ENCODE measurements around the gene SETBP1. TPM values are rescaled to one million over a fixed set of nuclear protein-coding genes. Genes with fewer than 3 reads are reported as not detected.

SETBP1 gene
- total RNA-seq, 4 donors from 2014 or later: 26.2 to 40.8 (median 33.6) TPM

DNA sequence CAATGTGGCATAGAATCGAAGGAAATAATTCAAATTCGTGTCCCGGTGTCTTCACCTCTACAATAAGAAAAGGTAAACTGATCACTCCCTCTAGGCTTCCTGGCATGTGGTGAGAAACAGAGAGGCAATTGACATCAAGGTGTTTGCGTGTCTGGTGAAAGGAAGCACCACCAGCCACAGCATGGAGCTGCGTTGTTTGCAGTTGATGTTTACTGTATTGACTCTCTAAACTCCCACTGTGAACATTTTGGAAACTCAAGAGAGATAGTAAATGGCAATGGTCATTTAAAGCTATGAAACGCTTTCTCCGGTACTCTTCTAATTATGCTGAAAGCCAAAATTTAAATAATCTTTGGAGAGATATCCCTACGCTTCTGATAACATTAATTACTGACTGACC, 82.6 kb downstream of the SETBP1 start:
- H3K27ac ChIP-seq: no peak overlapping the region
- no peaks in the 10 kb centered on the region for H3K9me3 ChIP-seq
- WGBS, 2 donors: 93 to 96% methylated on average over 8 of the region's 8 CpGs
- H3K27me3 ChIP-seq: no peaks in the 10 kb centered on the region
- DNase-seq (ENCODE audit: low spot score in 2 of 2): no peak
- no peaks in the 10 kb centered on the region for H3K36me3 ChIP-seq
- TF ChIP-seq EP300 (IDR thresholded peaks at IDR 0.05) (no peak), POLR2A (IDR thresholded peaks at IDR 0.05) (no peak)
- TF ChIP-seq, protein P1, sequence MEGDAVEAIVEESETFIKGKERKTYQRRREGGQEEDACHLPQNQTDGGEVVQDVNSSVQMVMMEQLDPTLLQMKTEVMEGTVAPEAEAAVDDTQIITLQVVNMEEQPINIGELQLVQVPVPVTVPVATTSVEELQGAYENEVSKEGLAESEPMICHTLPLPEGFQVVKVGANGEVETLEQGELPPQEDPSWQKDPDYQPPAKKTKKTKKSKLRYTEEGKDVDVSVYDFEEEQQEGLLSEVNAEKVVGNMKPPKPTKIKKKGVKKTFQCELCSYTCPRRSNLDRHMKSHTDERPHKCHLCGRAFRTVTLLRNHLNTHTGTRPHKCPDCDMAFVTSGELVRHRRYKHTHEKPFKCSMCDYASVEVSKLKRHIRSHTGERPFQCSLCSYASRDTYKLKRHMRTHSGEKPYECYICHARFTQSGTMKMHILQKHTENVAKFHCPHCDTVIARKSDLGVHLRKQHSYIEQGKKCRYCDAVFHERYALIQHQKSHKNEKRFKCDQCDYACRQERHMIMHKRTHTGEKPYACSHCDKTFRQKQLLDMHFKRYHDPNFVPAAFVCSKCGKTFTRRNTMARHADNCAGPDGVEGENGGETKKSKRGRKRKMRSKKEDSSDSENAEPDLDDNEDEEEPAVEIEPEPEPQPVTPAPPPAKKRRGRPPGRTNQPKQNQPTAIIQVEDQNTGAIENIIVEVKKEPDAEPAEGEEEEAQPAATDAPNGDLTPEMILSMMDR (IDR thresholded peaks at IDR 0.05): no peak
- H3K4me1 ChIP-seq: peaks cover 0 to 32% (median 12%) of the 10 kb centered on the region in 4 donors
- H3K4me3 ChIP-seq: no peak overlapping the region

DNA sequence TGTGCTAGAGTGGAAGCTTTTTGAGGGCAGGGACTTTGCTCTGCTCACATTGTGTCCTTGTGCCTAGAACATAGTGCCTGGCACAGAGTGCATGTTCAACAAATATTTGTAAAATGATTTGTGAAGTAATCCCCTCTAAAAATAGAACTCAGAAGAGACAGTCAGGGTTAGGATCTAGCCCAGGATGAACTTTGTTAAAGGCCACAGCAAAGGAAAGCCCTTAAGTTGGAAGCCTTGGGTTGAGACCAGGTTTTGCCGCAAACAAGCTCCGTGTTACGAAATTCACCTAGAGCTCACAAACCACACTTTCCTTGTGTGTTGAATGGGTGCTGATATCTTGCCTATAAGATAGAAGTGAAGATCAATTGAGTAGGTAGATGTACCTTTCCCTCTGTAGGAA, 84.2 kb downstream of the SETBP1 start:
- Histone ChIP-seq H3K4me3 (no peak overlapping the region), H3K9me3 (no peaks in the 10 kb centered on the region), H3K27me3 (no peaks in the 10 kb centered on the region), H3K27ac (peak overlapping the region in 1 of 4 donors; percentile 28), H3K4me1 (peaks cover 0 to 29% (median 12%) of the 10 kb centered on the region in 4 donors), H3K36me3 (no peaks in the 10 kb centered on the region)
- no peak for DNase-seq (ENCODE audit: low spot score in 2 of 2)
- TF ChIP-seq, protein P1 (IDR thresholded peaks at IDR 0.05): no peak
- TF ChIP-seq POLR2A (IDR thresholded peaks at IDR 0.05) (no peak), EP300 (IDR thresholded peaks at IDR 0.05) (no peak)
- WGBS, 2 donors: 94 to 96% methylated on average over 3 of the region's 3 CpGs

DNA sequence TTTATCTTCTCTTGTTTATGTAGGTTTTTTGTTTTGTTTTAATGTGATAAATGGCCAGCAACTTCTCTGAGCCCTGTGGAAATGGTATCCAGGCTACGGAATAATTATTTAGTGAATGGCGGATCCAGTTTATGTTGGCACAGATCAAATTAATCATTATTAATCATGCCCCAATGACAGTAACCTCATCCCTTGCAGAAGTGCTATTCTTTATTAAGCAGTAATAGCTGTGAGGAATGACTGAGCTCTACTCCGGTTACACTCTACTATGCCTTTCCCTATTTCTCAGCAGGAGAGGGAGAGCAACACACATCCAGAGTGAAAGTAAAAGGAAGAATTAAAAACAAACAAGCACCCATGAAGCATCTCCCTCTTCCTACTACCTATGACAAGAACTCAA, 84.8 kb downstream of the SETBP1 start:
- TF ChIP-seq, protein P1 (IDR thresholded peaks at IDR 0.05): no peak
- no peak for TF ChIP-seq POLR2A (IDR thresholded peaks at IDR 0.05)
- no peak for TF ChIP-seq EP300 (IDR thresholded peaks at IDR 0.05)
- Histone ChIP-seq H3K4me3 (no peak overlapping the region), H3K9me3 (no peaks in the 10 kb centered on the region), H3K4me1 (peaks cover 0 to 29% (median 10%) of the 10 kb centered on the region in 4 donors), H3K36me3 (no peaks in the 10 kb centered on the region), H3K27ac (no peak overlapping the region), H3K27me3 (no peaks in the 10 kb centered on the region)
- DNase-seq (ENCODE audit: low spot score in 2 of 2): no peak
- 70 to 71% methylated on average over 3 of the region's 3 CpGs for WGBS, 2 donors

DNA sequence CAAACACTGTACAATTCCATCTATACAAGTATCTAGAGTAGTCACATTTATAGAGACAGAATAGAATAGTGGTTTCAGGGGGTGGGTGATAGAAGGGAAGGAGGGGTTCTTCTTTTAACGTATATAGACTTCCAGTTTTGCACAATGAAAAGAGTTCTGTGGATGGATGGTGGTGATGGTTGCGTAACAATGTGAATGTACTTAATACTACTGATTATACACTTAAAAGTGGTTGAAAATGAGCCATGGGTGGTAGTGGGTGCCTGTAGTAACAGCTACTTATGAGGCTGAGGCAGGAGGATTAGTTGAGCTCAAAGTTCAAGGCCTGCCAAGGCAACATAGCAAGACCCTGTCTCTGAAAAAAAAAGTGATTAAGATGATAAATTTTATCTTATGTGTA, 85.8 kb downstream of the SETBP1 start:
- TF ChIP-seq, protein P1 (IDR thresholded peaks at IDR 0.05): no peak
- no peak for TF ChIP-seq EP300 (IDR thresholded peaks at IDR 0.05)
- no peak for TF ChIP-seq POLR2A (IDR thresholded peaks at IDR 0.05)
- WGBS, 2 donors: 78 to 85% methylated on average over 2 of the region's 2 CpGs
- DNase-seq (ENCODE audit: low spot score in 2 of 2): no peak
- Histone ChIP-seq H3K36me3 (no peaks in the 10 kb centered on the region), H3K4me1 (peaks cover 0 to 36% (median 13%) of the 10 kb centered on the region in 4 donors), H3K27ac (no peak overlapping the region), H3K4me3 (no peak overlapping the region), H3K9me3 (no peaks in the 10 kb centered on the region), H3K27me3 (no peaks in the 10 kb centered on the region)

DNA sequence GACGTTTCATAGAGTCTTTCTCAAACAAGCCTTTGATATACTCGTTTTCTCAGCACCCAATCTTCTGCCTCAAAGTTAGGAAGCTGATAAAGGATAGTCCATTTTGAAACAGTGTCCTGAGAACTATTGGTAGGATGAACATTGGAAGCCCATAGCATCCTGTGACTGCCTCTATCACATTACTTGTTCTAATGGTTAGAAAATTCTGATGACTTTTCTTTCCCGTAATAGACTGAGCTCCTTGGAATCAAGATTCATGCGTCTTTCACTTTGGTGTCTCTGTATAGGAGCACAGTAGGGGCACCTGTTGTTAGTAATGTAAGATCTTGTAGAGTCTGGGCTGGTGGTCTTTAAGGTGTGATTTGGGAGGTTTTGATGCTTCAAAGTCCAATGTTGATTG, 87.1 kb downstream of the SETBP1 start:
- no peak for TF ChIP-seq EP300 (IDR thresholded peaks at IDR 0.05)
- no peak for TF ChIP-seq POLR2A (IDR thresholded peaks at IDR 0.05)
- TF ChIP-seq, protein P1 (IDR thresholded peaks at IDR 0.05): no peak
- H3K9me3 ChIP-seq: no peaks in the 10 kb centered on the region
- no peak for DNase-seq (ENCODE audit: low spot score in 2 of 2)
- H3K36me3 ChIP-seq: no peaks in the 10 kb centered on the region
- H3K4me1 ChIP-seq: peaks cover 0 to 40% (median 20%) of the 10 kb centered on the region in 4 donors
- H3K4me3 ChIP-seq: no peak overlapping the region
- no peak overlapping the region for H3K27ac ChIP-seq
- 91 to 93% methylated on average over 4 of the region's 4 CpGs for WGBS, 2 donors
- H3K27me3 ChIP-seq: no peaks in the 10 kb centered on the region
